Embryonic facial prominence (tissue), 1 donor: ENCODE measurements around the gene SMIM27.

Source experiments
- DNase-seq: peaks from one replicate; pipeline ENCODE4 v3.0.0-alpha.2; 2016; ENCODE audit errors: extremely low spot score

SMIM27 gene

GRCh38 chr9:32554591-32554990 lies 2.5 kb downstream of the SMIM27 start:
- DNase-seq: no peak

GRCh38 chr9:32558408-32558934 lies 6.3 kb downstream of the SMIM27 start:
- no peak for DNase-seq

- no peak for DNase-seq
Measured at GRCh38 chr9:32565967-32566366, 13.8 kb downstream of the SMIM27 start.

GRCh38 chr9:32566770-32567169 lies 14.6 kb downstream of the SMIM27 start:
- DNase-seq: no peak

GRCh38 chr9:32570262-32570661 lies 18.1 kb downstream of the SMIM27 start:
- no peak for DNase-seq

DNA sequence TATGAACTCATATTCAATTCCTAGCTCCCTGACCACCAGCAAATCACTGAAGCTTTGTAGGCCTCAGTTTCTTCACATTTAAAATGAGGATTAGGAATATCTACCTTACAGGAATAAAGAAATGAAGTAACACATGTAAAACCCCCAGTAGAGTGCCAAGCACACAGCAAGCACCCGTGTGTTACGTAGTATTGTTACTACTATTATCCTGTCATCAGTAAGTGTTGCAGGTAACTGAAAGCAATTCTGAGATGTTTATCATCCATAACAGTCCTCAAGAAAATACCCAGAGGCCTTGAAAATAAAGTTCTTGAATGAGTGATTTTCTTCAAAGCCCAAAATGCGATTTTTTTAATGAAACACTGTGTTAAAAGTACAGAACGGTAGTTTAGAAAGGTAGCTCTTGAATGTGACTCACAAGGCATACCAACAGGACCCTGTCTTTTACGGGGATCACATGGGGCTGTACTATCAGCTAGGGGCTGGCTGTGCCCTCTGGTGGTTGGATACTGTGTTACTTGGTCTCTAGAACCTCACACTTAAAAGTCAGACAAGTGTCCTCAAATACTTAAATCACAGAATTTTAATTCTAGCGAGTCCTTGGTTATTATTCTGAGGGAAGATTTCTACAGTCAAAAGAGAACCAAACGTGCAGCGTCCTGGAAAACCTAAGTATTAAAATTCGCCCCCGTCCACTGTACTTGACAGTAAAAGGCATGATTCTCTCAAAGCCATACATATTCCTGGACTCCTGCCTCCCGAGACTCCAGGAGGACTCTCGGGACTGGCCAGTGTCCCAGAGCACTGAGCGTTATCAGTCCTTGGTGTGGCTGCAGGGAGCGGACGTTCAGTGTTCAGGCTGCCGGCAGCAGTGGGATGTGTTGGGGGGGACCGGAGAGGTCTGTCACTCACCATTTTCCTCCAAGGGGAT lies 20.1 kb downstream of the SMIM27 start:
- DNase-seq: peak; percentile 13

GRCh38 chr9:32572900-32573523 lies 20.9 kb downstream of the SMIM27 start, which contains the start of gene NDUFB6:
Gene NDUFB6, minus strand, starts transcription at chr9:32573159. Its CDS starts 99 bp downstream, at chr9:32573060.
- DNase-seq: peak; percentile 96

- no peak for DNase-seq
Measured at GRCh38 chr9:32573821-32574220, 21.7 kb downstream of the SMIM27 start.

DNA sequence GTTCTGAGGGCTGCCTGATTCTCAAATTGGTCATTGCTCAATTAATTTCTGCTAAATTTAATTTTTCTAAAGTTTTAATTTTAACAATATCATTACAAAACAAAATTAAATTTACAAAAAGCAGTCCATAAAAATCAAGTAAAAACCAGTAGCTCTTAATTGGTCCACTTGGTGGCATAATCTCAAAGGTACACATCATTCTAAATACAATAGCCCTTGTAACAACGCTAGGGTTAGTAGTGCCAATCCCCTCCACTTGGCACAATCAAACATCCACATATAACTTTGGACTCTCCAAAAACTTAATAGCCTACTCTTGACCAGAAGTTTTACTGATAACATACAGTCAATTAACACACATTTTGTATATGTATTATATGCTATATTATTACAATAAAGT lies 22.7 kb downstream of the SMIM27 start:
- DNase-seq: no peak

DNA sequence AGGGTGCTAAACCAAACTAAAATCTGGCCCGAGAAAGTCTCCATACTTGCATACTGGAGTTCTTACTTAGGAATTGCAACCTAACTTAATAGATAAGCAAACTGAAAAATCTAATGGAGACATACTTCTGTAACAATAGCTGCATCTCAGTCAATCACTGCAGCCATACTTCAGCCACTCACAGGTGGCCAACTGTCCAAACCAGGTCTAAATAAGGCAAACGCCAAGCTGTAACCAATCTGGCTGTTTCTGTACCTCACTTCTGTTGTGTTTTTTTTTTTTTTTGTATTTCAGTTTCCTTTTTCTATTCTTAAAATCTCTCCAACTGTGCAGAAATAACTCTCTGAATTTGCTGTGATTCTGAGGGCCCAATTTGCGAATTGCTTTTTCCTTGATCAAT lies 25.2 kb downstream of the SMIM27 start:
- no peak for DNase-seq

DNA sequence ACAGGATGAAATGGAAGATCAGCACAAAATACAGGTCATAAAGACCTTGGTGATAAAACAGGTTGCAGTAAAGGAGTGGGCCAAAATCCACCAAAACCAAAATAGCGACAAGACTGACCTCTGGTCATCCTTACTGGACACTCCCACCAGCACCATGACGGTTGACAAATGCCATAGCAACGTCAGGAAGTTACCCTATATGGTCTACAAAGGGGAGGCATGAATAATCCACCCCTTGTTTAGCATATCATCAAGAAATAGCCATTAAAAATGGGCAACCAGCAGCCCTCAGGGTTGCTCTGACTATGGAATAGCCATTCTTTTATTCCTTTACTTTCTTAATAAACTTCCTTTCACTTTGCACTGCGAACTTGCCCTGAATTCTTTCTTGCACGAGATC lies 26.8 kb downstream of the SMIM27 start:
- DNase-seq: no peak

- DNase-seq: peak; percentile 11
Measured at GRCh38 chr9:32579706-32580331, 27.7 kb downstream of the SMIM27 start.

DNA sequence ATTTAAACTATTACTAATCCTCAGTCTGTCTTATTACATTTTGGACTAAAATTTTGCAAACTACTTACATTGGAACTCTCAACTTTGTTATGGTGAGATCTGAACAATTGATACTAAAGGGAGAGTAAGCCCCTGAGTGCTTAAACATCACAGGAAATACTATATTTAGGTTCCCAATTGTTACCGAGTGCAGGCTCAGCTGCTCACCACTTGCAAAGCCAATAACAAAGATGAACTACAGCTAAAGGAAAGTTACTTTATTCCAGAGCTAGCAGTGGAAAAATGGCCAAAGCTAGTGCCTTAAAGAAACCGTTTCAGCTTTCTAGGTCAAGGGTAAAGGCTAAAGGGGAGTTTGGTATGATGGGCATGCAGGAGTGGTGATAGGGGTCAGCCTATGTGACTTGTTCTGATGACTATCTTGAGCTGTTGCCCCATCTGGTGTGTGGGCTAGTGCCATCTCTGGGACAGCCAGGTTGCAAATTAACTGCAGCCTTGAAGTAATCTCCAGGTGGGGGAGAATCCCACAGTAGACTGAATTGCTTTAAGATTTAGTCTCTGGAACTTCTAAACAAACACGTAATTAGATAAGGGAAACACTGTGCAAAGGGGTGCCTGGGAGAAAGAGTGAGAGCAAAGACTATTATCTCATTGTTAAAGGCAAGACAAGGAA lies 28.6 kb downstream of the SMIM27 start:
- no peak for DNase-seq

- no peak for DNase-seq
Measured at GRCh38 chr9:32581512-32582143, 29.5 kb downstream of the SMIM27 start.

GRCh38 chr9:32584784-32585183 lies 32.7 kb downstream of the SMIM27 start:
- DNase-seq: no peak

- no peak for DNase-seq
Measured at GRCh38 chr9:32587901-32588300, 35.8 kb downstream of the SMIM27 start.

DNA sequence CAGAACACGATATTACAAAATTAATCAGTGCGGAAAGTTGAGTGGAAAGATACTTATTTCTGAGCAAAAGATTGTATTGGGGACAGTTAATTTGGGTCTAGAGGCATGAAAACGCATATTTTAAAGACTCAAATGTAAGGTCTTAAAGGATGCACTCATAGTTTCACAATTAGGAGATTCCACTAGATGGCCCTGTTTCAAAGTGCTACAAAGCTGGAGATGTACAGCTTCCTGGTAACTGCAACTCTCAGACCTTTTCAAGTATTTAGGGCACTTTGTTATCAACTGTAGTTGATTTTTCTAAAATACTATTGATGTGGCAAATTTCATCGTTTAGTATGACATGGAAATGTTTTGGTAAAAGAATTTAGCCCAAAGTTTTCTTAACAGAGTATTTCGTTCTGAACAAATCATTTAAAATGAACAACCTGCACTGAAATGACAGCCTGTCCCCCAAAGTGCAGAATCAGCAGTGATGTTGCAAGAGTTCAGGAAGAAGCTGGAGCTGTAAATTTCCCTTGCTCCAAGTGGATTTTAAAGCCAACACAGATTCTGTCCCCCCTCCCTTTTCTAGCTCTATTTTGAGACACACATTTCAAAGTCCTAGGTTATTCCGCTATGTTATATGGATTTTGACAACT lies 37.1 kb downstream of the SMIM27 start:
- no peak for DNase-seq

- DNase-seq: no peak
Measured at GRCh38 chr9:32590476-32590875, 38.3 kb downstream of the SMIM27 start.

- no peak for DNase-seq
Measured at GRCh38 chr9:32590898-32591297, 38.8 kb downstream of the SMIM27 start.

DNA sequence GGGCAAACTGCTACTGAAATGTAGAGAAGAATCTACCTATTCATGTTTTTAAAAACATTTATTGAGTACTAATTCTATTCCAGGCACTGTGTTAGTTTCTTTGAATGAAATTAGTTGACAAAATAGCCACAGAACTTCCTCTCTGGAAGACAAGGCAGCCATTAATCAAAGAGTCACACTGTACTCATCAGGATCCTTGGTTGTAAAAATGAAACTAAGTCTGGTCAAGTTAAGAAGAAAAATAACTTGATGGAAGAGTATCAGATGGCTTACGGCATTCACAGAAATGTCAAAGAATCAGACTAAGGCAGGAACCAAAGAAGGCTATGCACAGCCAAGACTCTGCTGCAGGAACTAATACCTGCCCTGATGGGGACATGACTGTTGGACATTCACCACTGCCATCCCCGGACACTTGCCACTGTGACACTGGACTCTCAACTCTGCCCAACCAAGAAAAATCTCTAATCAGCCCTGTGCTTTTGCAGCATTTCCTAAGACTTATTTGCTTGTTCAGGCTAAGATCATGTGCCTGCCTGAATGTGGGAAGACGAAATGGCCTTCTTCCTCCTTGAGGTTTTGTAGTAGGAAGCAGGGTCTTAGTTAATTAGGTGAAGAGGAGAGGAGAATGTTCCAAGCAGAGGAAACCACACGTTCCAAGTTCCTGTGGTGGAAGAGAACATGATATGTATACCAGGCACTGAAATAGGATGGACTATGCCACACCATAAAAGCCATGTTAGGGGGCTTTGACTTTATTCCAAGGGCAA lies 44.2 kb downstream of the SMIM27 start:
- DNase-seq: no peak
